ENCODE measurements around the gene HDAC4.

HDAC4 gene

DNA sequence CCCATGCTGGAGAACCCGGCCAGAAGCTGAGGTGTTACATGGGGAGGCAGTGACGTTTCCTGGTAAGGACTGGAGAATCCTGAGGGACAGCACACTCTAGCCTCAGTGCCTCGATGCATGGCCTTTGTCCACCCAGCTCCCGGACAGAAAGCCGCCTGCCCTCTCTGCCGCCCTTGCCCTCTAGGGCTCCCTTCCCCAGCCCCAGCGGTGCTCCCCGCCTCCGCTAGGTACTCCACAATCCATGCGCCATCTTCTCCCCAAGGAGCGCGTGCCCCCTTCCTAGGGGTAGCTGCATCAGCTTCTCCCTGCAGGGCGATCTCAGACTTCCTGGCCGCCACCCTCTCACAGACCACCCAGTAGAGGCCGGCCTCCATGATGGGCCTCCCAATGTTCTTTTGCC lies 301.3 kb downstream of the HDAC4 start:
- DNase-seq (ENCODE audit: extremely low spot score) = no peak
- no peak for TF ChIP-seq FOXK2 (IDR thresholded peaks at IDR 0.05)
- TF ChIP-seq CTBP1 (IDR thresholded peaks at IDR 0.05; ENCODE audit: borderline replicate concordance) = no peak
- no peak for TF ChIP-seq SP1 (IDR thresholded peaks at IDR 0.05)
- no peak for TF ChIP-seq TARDBP (IDR thresholded peaks at IDR 0.05)
- no peak for TF ChIP-seq L3MBTL2 (conservative IDR thresholded peaks at IDR 0.05)
- TF ChIP-seq BHLHE40 (IDR thresholded peaks at IDR 0.05; ENCODE audit: borderline replicate concordance) = no peak
- TF ChIP-seq ELF4 (IDR thresholded peaks at IDR 0.05) = no peak
- no peak for TF ChIP-seq ZNF384 (IDR thresholded peaks at IDR 0.05)
- no peak for TF ChIP-seq NFRKB (IDR thresholded peaks at IDR 0.05)
- TF ChIP-seq, protein P1, sequence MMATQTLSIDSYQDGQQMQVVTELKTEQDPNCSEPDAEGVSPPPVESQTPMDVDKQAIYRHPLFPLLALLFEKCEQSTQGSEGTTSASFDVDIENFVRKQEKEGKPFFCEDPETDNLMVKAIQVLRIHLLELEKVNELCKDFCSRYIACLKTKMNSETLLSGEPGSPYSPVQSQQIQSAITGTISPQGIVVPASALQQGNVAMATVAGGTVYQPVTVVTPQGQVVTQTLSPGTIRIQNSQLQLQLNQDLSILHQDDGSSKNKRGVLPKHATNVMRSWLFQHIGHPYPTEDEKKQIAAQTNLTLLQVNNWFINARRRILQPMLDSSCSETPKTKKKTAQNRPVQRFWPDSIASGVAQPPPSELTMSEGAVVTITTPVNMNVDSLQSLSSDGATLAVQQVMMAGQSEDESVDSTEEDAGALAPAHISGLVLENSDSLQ (IDR thresholded peaks at IDR 0.05) = no peak
- no peak for TF ChIP-seq SUZ12 (IDR thresholded peaks at IDR 0.05)
- no peak for TF ChIP-seq LEF1 (IDR thresholded peaks at IDR 0.05; ENCODE audit: borderline replicate concordance)
- no peak for TF ChIP-seq ARNT (IDR thresholded peaks at IDR 0.05)
- ChIA-PET CTCF (no interaction called here), POLR2A (no interaction called here)

DNA sequence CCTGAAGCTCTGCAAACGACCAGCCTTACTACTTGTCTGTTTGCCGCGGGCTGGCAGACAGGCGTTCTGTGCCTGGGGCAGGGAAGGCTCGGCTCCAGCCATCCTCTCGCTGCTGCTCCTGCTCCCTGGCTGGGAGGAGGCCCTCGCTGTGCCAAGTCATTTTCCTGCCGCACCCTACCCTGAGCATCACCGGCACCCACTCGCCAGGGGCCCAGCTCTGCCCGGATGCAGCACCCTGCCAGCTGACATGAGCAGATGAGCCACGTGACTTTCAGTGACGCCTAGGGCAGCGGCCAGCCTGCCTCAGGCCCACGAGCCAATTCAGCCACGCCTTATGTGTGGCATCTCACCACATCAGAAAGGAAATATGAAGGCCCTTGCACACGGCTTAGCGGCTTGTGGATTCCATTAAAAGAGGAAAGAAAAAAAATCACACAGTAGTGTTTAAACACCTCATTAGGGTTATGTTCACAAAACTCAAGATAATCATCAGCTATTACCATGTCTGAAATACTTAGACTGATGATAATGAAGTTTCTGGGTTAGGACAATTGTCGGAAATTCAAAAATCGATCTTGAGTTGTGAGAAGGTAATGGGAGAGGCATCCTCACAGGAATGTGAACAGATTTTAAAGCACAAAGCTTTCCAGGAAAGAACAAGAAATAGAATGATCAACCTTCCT lies 302.4 kb downstream of the HDAC4 start:
- DNase-seq (ENCODE audit: extremely low spot score) = no peak
- ChIA-PET CTCF (no interaction called here), POLR2A (no interaction called here)
- no peak for TF ChIP-seq HDGF (IDR thresholded peaks at IDR 0.05; ENCODE audit: borderline replicate concordance)
- no peak for TF ChIP-seq L3MBTL2 (conservative IDR thresholded peaks at IDR 0.05)
- no peak for TF ChIP-seq CTBP1 (IDR thresholded peaks at IDR 0.05; ENCODE audit: borderline replicate concordance)
- no peak for TF ChIP-seq ZNF384 (IDR thresholded peaks at IDR 0.05)
- TF ChIP-seq SUZ12 (IDR thresholded peaks at IDR 0.05) = no peak
- TF ChIP-seq NFRKB (IDR thresholded peaks at IDR 0.05) = no peak
- no peak for TF ChIP-seq TARDBP (IDR thresholded peaks at IDR 0.05)
- TF ChIP-seq FOXK2 (IDR thresholded peaks at IDR 0.05) = no peak
- TF ChIP-seq SP1 (IDR thresholded peaks at IDR 0.05) = no peak
- TF ChIP-seq FOXM1 (IDR thresholded peaks at IDR 0.05; ENCODE audit: borderline replicate concordance) = no peak
- TF ChIP-seq ELF4 (IDR thresholded peaks at IDR 0.05) = no peak
- TF ChIP-seq, protein P1 (IDR thresholded peaks at IDR 0.05) = no peak
- no peak for TF ChIP-seq LEF1 (IDR thresholded peaks at IDR 0.05; ENCODE audit: borderline replicate concordance)
- TF ChIP-seq BHLHE40 (IDR thresholded peaks at IDR 0.05; ENCODE audit: borderline replicate concordance) = no peak
- no peak for TF ChIP-seq ARNT (IDR thresholded peaks at IDR 0.05)
- TF ChIP-seq FOXA1 (IDR thresholded peaks at IDR 0.05) = no peak

DNA sequence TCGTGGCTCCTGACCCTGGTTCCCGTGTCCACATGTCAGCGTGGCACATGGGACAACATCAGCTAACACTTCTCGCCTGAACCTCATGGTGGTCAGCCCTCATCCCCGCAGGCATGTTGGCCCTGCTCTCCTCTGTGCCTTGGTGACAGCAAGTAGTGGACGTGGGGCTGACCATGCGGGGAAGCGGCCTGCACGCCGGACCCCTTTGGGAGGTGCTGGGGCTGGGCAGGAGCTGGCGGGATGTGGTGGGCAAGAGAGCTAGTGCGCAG lies 303.5 kb downstream of the HDAC4 start:
- CTCF ChIA-PET = no interaction called here
- TF ChIP-seq, protein P1 (IDR thresholded peaks at IDR 0.05) = no peak
- no peak for TF ChIP-seq BHLHE40 (IDR thresholded peaks at IDR 0.05; ENCODE audit: borderline replicate concordance)
- no peak for TF ChIP-seq LEF1 (IDR thresholded peaks at IDR 0.05; ENCODE audit: borderline replicate concordance)
- no peak for TF ChIP-seq ARNT (IDR thresholded peaks at IDR 0.05)
- TF ChIP-seq SUZ12 (IDR thresholded peaks at IDR 0.05) = no peak
- TF ChIP-seq NFRKB (IDR thresholded peaks at IDR 0.05) = no peak
- no peak for TF ChIP-seq L3MBTL2 (conservative IDR thresholded peaks at IDR 0.05)
- POLR2A ChIA-PET = no interaction called here
- no peak for DNase-seq (ENCODE audit: extremely low spot score)

DNA sequence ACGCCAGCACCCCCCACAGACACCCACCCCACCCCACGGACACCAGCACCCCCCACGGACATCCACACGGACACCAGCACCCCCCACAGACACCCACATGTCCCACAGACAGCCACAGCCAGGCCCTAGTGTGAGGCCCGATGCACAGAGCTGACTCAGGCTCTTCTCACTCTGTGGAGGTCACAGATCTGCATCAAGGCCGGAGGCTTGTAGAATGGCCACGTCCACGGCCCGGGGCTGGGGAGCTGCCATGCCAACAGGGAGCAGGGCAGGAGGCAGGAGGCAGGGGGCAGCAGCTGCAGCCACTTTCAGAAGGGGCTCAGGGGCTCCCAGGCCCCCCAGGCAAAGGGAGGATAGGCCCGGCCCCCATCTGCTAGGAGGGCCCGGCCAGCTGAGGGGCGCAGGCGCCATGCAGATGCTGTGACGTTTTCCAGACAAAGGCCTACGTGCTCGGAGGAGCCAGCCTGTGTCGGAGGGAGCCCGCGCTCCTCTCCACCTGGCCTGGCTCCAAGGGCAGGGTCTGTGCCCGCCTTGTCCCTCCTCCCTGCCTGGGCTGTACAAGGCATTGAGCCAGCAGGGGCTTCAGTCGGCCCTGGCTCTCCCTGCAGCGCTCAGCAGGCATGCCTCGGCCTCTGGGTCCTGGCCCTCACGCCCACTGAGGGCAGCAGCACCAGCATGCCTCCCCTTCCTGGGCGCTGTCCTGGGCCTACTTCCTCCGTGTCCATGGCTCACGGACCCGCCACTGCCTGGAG lies 304.0 kb downstream of the HDAC4 start:
- POLR2A ChIA-PET = no interaction called here

More for the DNA sequence above, 304.0 kb downstream of the HDAC4 start:
- no peak for TF ChIP-seq TARDBP (IDR thresholded peaks at IDR 0.05)
- TF ChIP-seq FOXK2 (IDR thresholded peaks at IDR 0.05) = no peak
- TF ChIP-seq, protein P1 (IDR thresholded peaks at IDR 0.05) = no peak
- no peak for TF ChIP-seq CTBP1 (IDR thresholded peaks at IDR 0.05; ENCODE audit: borderline replicate concordance)
- TF ChIP-seq NFRKB (IDR thresholded peaks at IDR 0.05) = no peak
- no peak for TF ChIP-seq L3MBTL2 (conservative IDR thresholded peaks at IDR 0.05)
- TF ChIP-seq HDGF (IDR thresholded peaks at IDR 0.05; ENCODE audit: borderline replicate concordance) = no peak
- TF ChIP-seq LEF1 (IDR thresholded peaks at IDR 0.05; ENCODE audit: borderline replicate concordance) = no peak
- no peak for TF ChIP-seq FOXA1 (IDR thresholded peaks at IDR 0.05)
- TF ChIP-seq BHLHE40 (IDR thresholded peaks at IDR 0.05; ENCODE audit: borderline replicate concordance) = no peak
- TF ChIP-seq ZNF384 (IDR thresholded peaks at IDR 0.05) = no peak
- TF ChIP-seq SP1 (IDR thresholded peaks at IDR 0.05) = no peak
- no peak for TF ChIP-seq ELF4 (IDR thresholded peaks at IDR 0.05)
- TF ChIP-seq SUZ12 (IDR thresholded peaks at IDR 0.05) = no peak
- no peak for TF ChIP-seq FOXM1 (IDR thresholded peaks at IDR 0.05; ENCODE audit: borderline replicate concordance)
- TF ChIP-seq ARNT (IDR thresholded peaks at IDR 0.05) = no peak
- no peak for DNase-seq (ENCODE audit: extremely low spot score)
- CTCF ChIA-PET = no interaction called here

All from HEK293T (cell line).